Measurements from ENCODE around the gene S1PR5. TPM values are rescaled to one million over a fixed set of nuclear protein-coding genes. Genes with fewer than 3 reads are reported as not detected.

The S1PR5 gene
- total and polyA plus RNA-seq, 9 of the 15 experiments (the other 6 are each of a cell fraction or from before 2014, with no cell fraction given): 0.03 to 0.54 (median 0.35) TPM; not detected in 4

DNA sequence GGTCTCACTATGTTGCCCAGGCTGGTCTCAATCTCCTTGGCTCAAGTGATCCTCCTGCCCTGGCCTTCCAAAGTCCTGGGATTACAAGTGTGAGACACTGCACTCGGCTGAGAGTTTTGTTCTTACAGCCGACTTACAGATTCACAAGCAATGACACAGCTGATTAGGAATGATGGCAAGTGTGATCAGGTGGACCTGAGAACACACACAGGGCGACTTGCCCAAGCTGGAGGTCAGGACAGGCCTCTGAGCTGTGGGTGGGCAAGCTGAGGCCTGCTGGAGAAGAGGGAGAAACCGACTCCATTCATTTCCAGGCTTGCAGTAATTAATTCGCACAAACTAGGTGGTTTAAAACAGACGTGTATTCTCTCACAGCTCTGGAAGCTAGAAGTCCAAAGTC, 18.4 kb upstream of the S1PR5 start:
- H3K9me1 ChIP-seq (ENCODE audit: control insufficient read depth, insufficient read depth, low read length): no peaks in the 10 kb centered on the region
- peaks cover 0 to 6% of the 10 kb centered on the region in 2 experiments; a peak in 3 of 5 replicates for H3K4me1 ChIP-seq (replicated peaks in 1 of 2; ENCODE audit: control insufficient read depth in 2 of 2, insufficient read depth in 2 of 2, low read length in 2 of 2)
- no TSS peak for BruUV-seq (replicated peaks)
- CTCF ChIA-PET (ENCODE audit: low intra/inter-chr PET ratio): no interaction called here
- no peak overlapping the region for H3K4me3 ChIP-seq
- FAIRE-seq (no peak), DNase-seq (ENCODE audit: extremely low read depth in 1 of 4, low spot score in 3 of 4) (peak in 1 of 4 experiments; percentile 3), ATAC-seq (no peak)
- H3K9ac ChIP-seq (ENCODE audit: insufficient read depth in 1 of 2, low read depth in 2 of 2, low read length in 2 of 2): peak overlapping the region in 1 of 2 experiments; percentile 65; a peak in 1 of 4 replicates
- H2AFZ ChIP-seq (ENCODE audit: low read depth, low read length): 0 out of 2 replicates have a peak overlapping the region, but pooled peaks have one; percentile 28
- no peaks in the 10 kb centered on the region; a peak in 1 of 5 replicates for H3K27me3 ChIP-seq (ENCODE audit: control insufficient read depth in 2 of 2, insufficient read depth in 2 of 2, low read length in 2 of 2)
- TF ChIP-seq NFE2 (IDR thresholded peaks at IDR 0.05; ENCODE audit: low read depth) (peak; percentile 41; the same call in 1 of the 2 replicates), JUN (IDR thresholded peaks at IDR 0.05; ENCODE audit: borderline replicate concordance, low read depth, low read length) (no peak), JUN (CRISPR knock-in tag; IDR thresholded peaks at IDR 0.05; ENCODE audit: borderline replicate concordance) (no peak)
- no peak overlapping the region for H3K4me2 ChIP-seq (ENCODE audit: insufficient read depth, low read length)
- POLR2A ChIA-PET: interaction anchor here (0.5 to 1.3 kb wide), 4 partner anchors 10 to 1868 kb away, joined by 3 read pairs; no protein-coding TSS in a partner anchor
- in situ Hi-C loops (cut with MboI) (no loop called here), intact Hi-C loops (cut with micrococcal nuclease) (no loop called here)
- H3K27ac ChIP-seq (ENCODE audit: extremely low read depth, low read depth, low read length): no peak overlapping the region
- no peaks in the 10 kb centered on the region for H3K9me3 ChIP-seq (replicated peaks; ENCODE audit: control insufficient read depth, insufficient read depth, low read depth, low read length)
- H4K20me1 ChIP-seq (replicated peaks; ENCODE audit: control insufficient read depth, insufficient read depth, low read length): no peaks in the 10 kb centered on the region
- H3K79me2 ChIP-seq (ENCODE audit: control insufficient read depth, insufficient read depth, low read length): no peaks in the 10 kb centered on the region
- WGBS (ENCODE audit: insufficient coverage, low coverage, missing lambda C conversion rate): 21% methylated on average over 6 of the region's 6 CpGs
- no peaks in the 10 kb centered on the region for H3K36me3 ChIP-seq (ENCODE audit: control insufficient read depth, insufficient read depth, low read length)

DNA sequence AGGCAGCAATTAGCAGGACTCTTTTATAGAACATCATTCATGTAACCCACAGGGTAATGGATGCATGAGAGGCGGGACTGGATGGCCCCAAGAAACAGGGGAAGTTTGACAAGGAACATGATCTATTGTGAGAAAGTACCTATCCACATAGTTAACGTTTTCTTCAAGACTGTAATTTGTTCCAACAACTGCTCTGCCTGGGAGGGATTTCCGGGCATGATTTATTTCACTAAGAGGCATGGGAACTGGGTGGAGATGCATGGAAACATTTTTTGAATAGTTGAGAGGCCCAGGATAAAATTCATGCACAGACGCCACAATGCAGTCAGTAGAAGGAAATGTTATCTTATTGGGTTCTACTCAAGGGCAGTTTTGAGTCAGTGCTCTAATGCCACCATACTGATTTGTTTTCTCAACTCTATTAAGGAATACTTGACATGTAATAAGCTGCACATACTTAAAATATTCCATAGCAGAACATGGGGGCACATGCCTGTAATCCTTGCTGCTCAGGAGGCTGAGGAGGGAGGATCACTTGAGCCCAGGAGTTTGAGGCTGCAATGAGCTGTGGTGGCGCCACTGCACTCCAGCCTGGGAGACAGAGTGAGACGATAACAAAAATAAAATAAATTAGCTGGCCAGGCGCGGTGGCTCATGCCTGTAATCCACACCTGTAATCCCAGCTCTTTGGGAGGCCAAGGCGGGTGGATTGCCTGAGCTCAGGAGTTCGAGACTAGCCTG, 16.6 kb upstream of the S1PR5 start:
- ChIA-PET CTCF (ENCODE audit: low intra/inter-chr PET ratio) (no interaction called here), POLR2A (interaction anchor here (0.8 kb wide), 1 partner anchor 17 kb away, joined by 3 read pairs; no protein-coding TSS in a partner anchor)
- WGBS (ENCODE audit: insufficient coverage, low coverage, missing lambda C conversion rate): 32% methylated on average over 10 of the region's 10 CpGs
- no peaks in the 10 kb centered on the region for H3K9me1 ChIP-seq (ENCODE audit: control insufficient read depth, insufficient read depth, low read length)
- H3K36me3 ChIP-seq (ENCODE audit: control insufficient read depth, insufficient read depth, low read length): no peaks in the 10 kb centered on the region
- H3K79me2 ChIP-seq (ENCODE audit: control insufficient read depth, insufficient read depth, low read length): no peaks in the 10 kb centered on the region
- no peak for ATAC-seq
- no peak for FAIRE-seq
- no peaks in the 10 kb centered on the region for H3K9me3 ChIP-seq (replicated peaks; ENCODE audit: control insufficient read depth, insufficient read depth, low read depth, low read length)
- H3K27me3 ChIP-seq (ENCODE audit: control insufficient read depth in 2 of 2, insufficient read depth in 2 of 2, low read length in 2 of 2): no peaks in the 10 kb centered on the region; a peak in 1 of 5 replicates
- intact Hi-C loops (cut with micrococcal nuclease): no loop called here
- no peak overlapping the region for H3K4me3 ChIP-seq
- no TSS peak for BruUV-seq (replicated peaks)
- no peak for DNase-seq (ENCODE audit: extremely low read depth in 1 of 4, low spot score in 3 of 4)
- H3K27ac ChIP-seq (ENCODE audit: extremely low read depth, low read depth, low read length): no peak overlapping the region
- H3K9ac ChIP-seq (ENCODE audit: insufficient read depth in 1 of 2, low read depth in 2 of 2, low read length in 2 of 2): no peak overlapping the region
- no peaks in the 10 kb centered on the region for H4K20me1 ChIP-seq (replicated peaks; ENCODE audit: control insufficient read depth, insufficient read depth, low read length)
- H2AFZ ChIP-seq (ENCODE audit: low read depth, low read length): no peak overlapping the region
- in situ Hi-C loops (cut with MboI): no loop called here
- no peak overlapping the region for H3K4me2 ChIP-seq (ENCODE audit: insufficient read depth, low read length)
- peaks cover 0 to 6% of the 10 kb centered on the region in 2 experiments; a peak in 3 of 5 replicates for H3K4me1 ChIP-seq (replicated peaks in 1 of 2; ENCODE audit: control insufficient read depth in 2 of 2, insufficient read depth in 2 of 2, low read length in 2 of 2)
- TF ChIP-seq, protein P1, sequence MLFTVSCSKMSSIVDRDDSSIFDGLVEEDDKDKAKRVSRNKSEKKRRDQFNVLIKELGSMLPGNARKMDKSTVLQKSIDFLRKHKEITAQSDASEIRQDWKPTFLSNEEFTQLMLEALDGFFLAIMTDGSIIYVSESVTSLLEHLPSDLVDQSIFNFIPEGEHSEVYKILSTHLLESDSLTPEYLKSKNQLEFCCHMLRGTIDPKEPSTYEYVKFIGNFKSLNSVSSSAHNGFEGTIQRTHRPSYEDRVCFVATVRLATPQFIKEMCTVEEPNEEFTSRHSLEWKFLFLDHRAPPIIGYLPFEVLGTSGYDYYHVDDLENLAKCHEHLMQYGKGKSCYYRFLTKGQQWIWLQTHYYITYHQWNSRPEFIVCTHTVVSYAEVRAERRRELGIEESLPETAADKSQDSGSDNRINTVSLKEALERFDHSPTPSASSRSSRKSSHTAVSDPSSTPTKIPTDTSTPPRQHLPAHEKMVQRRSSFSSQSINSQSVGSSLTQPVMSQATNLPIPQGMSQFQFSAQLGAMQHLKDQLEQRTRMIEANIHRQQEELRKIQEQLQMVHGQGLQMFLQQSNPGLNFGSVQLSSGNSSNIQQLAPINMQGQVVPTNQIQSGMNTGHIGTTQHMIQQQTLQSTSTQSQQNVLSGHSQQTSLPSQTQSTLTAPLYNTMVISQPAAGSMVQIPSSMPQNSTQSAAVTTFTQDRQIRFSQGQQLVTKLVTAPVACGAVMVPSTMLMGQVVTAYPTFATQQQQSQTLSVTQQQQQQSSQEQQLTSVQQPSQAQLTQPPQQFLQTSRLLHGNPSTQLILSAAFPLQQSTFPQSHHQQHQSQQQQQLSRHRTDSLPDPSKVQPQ (CRISPR knock-in tag; IDR thresholded peaks at IDR 0.05; ENCODE audit: borderline replicate concordance): no peak
- TF ChIP-seq, protein P2, sequence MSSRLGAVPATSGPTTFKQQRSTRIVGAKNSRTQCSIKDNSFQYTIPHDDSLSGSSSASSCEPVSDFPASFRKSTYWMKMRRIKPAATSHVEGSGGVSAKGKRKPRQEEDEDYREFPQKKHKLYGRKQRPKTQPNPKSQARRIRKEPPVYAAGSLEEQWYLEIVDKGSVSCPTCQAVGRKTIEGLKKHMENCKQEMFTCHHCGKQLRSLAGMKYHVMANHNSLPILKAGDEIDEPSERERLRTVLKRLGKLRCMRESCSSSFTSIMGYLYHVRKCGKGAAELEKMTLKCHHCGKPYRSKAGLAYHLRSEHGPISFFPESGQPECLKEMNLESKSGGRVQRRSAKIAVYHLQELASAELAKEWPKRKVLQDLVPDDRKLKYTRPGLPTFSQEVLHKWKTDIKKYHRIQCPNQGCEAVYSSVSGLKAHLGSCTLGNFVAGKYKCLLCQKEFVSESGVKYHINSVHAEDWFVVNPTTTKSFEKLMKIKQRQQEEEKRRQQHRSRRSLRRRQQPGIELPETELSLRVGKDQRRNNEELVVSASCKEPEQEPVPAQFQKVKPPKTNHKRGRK (tag; IDR thresholded peaks at IDR 0.05): no peak
- TF ChIP-seq NCOA6 (IDR thresholded peaks at IDR 0.05) (no peak), ILK (tag; IDR thresholded peaks at IDR 0.05; ENCODE audit: borderline replicate concordance, low read depth) (no peak), BCOR (IDR thresholded peaks at IDR 0.05) (0 out of 2 replicates have a peak, but pooled peaks have one; percentile 19)

Data from K562 (cell line).